Measurements from ENCODE around the gene LGALS9B.
"Not testable (repeated sequence)": the region's sequence is repeated elsewhere in the genome, so short reads cannot be mapped to it uniquely, and the experiment has no call there.

GRCh38 chr17:20479889-20480591 is 12.7 kb upstream of the LGALS9B start:
- TF ChIP-seq POLR2A, CTCF (IDR thresholded peaks at IDR 0.05): not testable (repeated sequence)

Measured in lower leg skin (tissue), 3 donors.